Osteoblast (primary cell): ENCODE measurements around the gene C16orf74. TPM values are rescaled to one million over a fixed set of nuclear protein-coding genes. Genes with fewer than 3 reads are reported as not detected.

Experiments
- DNase-seq: peaks from one replicate; pipeline ENCODE4 v3.0.0; 2011; ENCODE audit warnings: low spot score, mixed read lengths; ENCODE audit not compliant: insufficient read length; ENCODE audit errors: missing footprints
- H2AFZ ChIP-seq: 2 replicates; pipeline ENCODE4 v1.6.0; 2011; ENCODE audit warnings: mild to moderate bottlenecking, low read length
- H3K27ac ChIP-seq: 2 replicates; pipeline ENCODE4 v1.5.1; 2011; ENCODE audit warnings: mild to moderate bottlenecking, low read depth, low read length, moderate library complexity
- H3K27me3 ChIP-seq: 2 replicates; pipeline ENCODE4 v1.6.0; 2012; ENCODE audit warnings: mild to moderate bottlenecking, control low read depth, inconsistent platforms, low read length, moderate library complexity; ENCODE audit not compliant: insufficient read depth
- H3K36me3 ChIP-seq: 2 replicates; pipeline ENCODE4 v1.5.1; 2011; ENCODE audit warnings: mild to moderate bottlenecking, low read length, control low read depth, moderate library complexity; ENCODE audit not compliant: insufficient read depth
- H3K4me1 ChIP-seq: 2 replicates; pipeline ENCODE4 v1.5.1; 2011; ENCODE audit warnings: mild to moderate bottlenecking, low read length, control low read depth, moderate library complexity; ENCODE audit not compliant: insufficient read depth
- H3K4me2 ChIP-seq: 2 replicates; pipeline ENCODE4 v1.6.0; 2011; ENCODE audit warnings: mild to moderate bottlenecking, low read length; ENCODE audit not compliant: insufficient read depth
- H3K4me3 ChIP-seq: fragments of 200-600 bp; sonication (generic); 3 replicates; pipeline ENCODE4 v1.5.1; 2012; ENCODE audit warnings: mild to moderate bottlenecking, low read length, inconsistent platforms; ENCODE audit not compliant: insufficient read depth
- H3K79me2 ChIP-seq: 2 replicates; pipeline ENCODE4 v1.6.0; 2012; ENCODE audit warnings: mild to moderate bottlenecking, low read length, control low read depth, inconsistent platforms; ENCODE audit not compliant: insufficient read depth
- H3K9me3 ChIP-seq: 2 replicates; pipeline ENCODE4 v1.5.1; 2011; ENCODE audit warnings: low read depth, low read length, control low read depth
- H4K20me1 ChIP-seq: 2 replicates; pipeline ENCODE4 v1.6.0; 2012; ENCODE audit warnings: mild to moderate bottlenecking, low read length, control low read depth; ENCODE audit not compliant: insufficient read depth
- CTCF ChIP-seq: IDR thresholded peaks from 2 replicates; pipeline ENCODE4 v1.5.1; 2011; ENCODE audit warnings: mild to moderate bottlenecking, low read depth, low read length, moderate library complexity; ENCODE audit errors: extremely low read depth
- total RNA-seq: library from RNA; depleted of rRNA; stranded (reverse); fragments of >200 nt; gene quantifications from 2 replicates; pipeline ENCODE4 v1.2.3, GENCODE V29; 2012

Gene C16orf74
- total RNA-seq, 1 donor, result 0.72 TPM

- Histone ChIP-seq H3K4me2 (no peak overlapping the region), H3K4me1 (peaks cover 19% of the 10 kb centered on the region), H4K20me1 (no peaks in the 10 kb centered on the region), H3K9me3 (no peaks in the 10 kb centered on the region), H3K79me2 (no peaks in the 10 kb centered on the region), H3K27me3 (peaks cover 4% of the 10 kb centered on the region), H2AFZ (no peak overlapping the region), H3K27ac (no peak overlapping the region), H3K4me3 (no peak overlapping the region), H3K36me3 (no peaks in the 10 kb centered on the region)
- TF ChIP-seq CTCF, result no peak
- DNase-seq, result peak; percentile 42
Measured at GRCh38 chr16:85754413-85754812, 3.5 kb upstream of the C16orf74 start.

- no peak overlapping the region for H3K4me3 ChIP-seq
- peaks cover under 1% of the 10 kb centered on the region for H3K27me3 ChIP-seq
- DNase-seq, result no peak
- no peaks in the 10 kb centered on the region for H3K36me3 ChIP-seq
- H3K4me1 ChIP-seq, result peaks cover 19% of the 10 kb centered on the region
- H4K20me1 ChIP-seq, result no peaks in the 10 kb centered on the region
- H3K4me2 ChIP-seq, result no peak overlapping the region
- no peaks in the 10 kb centered on the region for H3K79me2 ChIP-seq
- no peak for TF ChIP-seq CTCF
- H3K27ac ChIP-seq, result no peak overlapping the region
- no peaks in the 10 kb centered on the region for H3K9me3 ChIP-seq
- no peak overlapping the region for H2AFZ ChIP-seq
Measured at GRCh38 chr16:85753976-85754375, 3.1 kb upstream of the C16orf74 start.

GRCh38 chr16:85753559-85753958 is 2.7 kb upstream of the C16orf74 start:
- Histone ChIP-seq H3K79me2 (no peaks in the 10 kb centered on the region), H3K4me3 (no peak overlapping the region), H3K27me3 (no peaks in the 10 kb centered on the region), H3K36me3 (no peaks in the 10 kb centered on the region), H3K9me3 (no peaks in the 10 kb centered on the region), H3K4me1 (peaks cover 19% of the 10 kb centered on the region), H2AFZ (no peak overlapping the region), H3K27ac (no peak overlapping the region), H4K20me1 (no peaks in the 10 kb centered on the region), H3K4me2 (no peak overlapping the region)
- TF ChIP-seq CTCF, result no peak
- DNase-seq, result peak; percentile 6

- no peak overlapping the region for H3K27ac ChIP-seq
- H3K4me2 ChIP-seq, result no peak overlapping the region
- no peak for TF ChIP-seq CTCF
- no peaks in the 10 kb centered on the region for H4K20me1 ChIP-seq
- peaks cover 19% of the 10 kb centered on the region for H3K4me1 ChIP-seq
- no peaks in the 10 kb centered on the region for H3K9me3 ChIP-seq
- no peaks in the 10 kb centered on the region for H3K79me2 ChIP-seq
- no peak overlapping the region for H2AFZ ChIP-seq
- no peak overlapping the region for H3K4me3 ChIP-seq
- no peaks in the 10 kb centered on the region for H3K36me3 ChIP-seq
- no peaks in the 10 kb centered on the region for H3K27me3 ChIP-seq
- peak; percentile 83 for DNase-seq
Measured at GRCh38 chr16:85752511-85753420, 1.9 kb upstream of the C16orf74 start.
